Immature natural killer cell (primary cell): ENCODE measurements around the gene FBXO28. TPM values are rescaled to one million over a fixed set of nuclear protein-coding genes. Genes with fewer than 3 reads are reported as not detected.
"Not testable (repeated sequence)": the region's sequence is repeated elsewhere in the genome, so short reads cannot be mapped to it uniquely, and the experiment has no call there.

Experiments
- DNase-seq, 3 donors: peaks; one replicate each; pipeline ENCODE4 v3.0.0; 2022; ENCODE audit warnings: mixed read lengths in 1 of 3
- H3K27ac Mint-ChIP-seq, 6 donors: one replicate each; pipeline ENCODE4 v1.8.0; 2020; ENCODE audit warnings: mixed read lengths in 6 of 6, mild to moderate bottlenecking in 5 of 6, inconsistent platforms in 4 of 6, moderate library complexity in 3 of 6
- H3K27me3 Mint-ChIP-seq, 3 donors: one replicate each; pipeline ENCODE4 v1.8.0; 2020 to 2021; ENCODE audit warnings: low read depth in 3 of 3, mild to moderate bottlenecking in 3 of 3, mixed read lengths in 3 of 3, moderate library complexity in 3 of 3, inconsistent platforms in 1 of 3
- H3K36me3 Mint-ChIP-seq, 3 donors: one replicate each; pipeline ENCODE4 v1.8.0; 2020; ENCODE audit warnings: mixed read lengths in 3 of 3, inconsistent platforms in 2 of 3, mild to moderate bottlenecking in 2 of 3
- H3K4me1 Mint-ChIP-seq, 2 donors: one replicate each; pipeline ENCODE4 v1.8.0; 2020; ENCODE audit warnings: inconsistent platforms in 2 of 2, mild to moderate bottlenecking in 2 of 2, mixed read lengths in 2 of 2, moderate library complexity in 1 of 2
- H3K4me3 Mint-ChIP-seq, 5 donors: one replicate each; pipeline ENCODE4 v1.8.0; 2020; ENCODE audit warnings: mild to moderate bottlenecking in 5 of 5, mixed read lengths in 5 of 5, inconsistent platforms in 3 of 5, moderate library complexity in 3 of 5
- H3K9me3 Mint-ChIP-seq, 6 donors: one replicate each; pipeline ENCODE4 v1.8.0; 2020; ENCODE audit warnings: mild to moderate bottlenecking in 6 of 6, mixed read lengths in 6 of 6, inconsistent platforms in 4 of 6, moderate library complexity in 3 of 6
- polyA plus RNA-seq, 3 donors: library from polyadenylated mRNA; unstranded; fragments of 300-500 nt; fragmentation: Illumina TruSeq; gene quantifications; one replicate each; pipeline ENCODE4 v1.2.3, GENCODE V29; 2021

FBXO28 gene
- polyA plus RNA-seq, 3 donors from 2014 or later: 7.5 to 19.3 (median 8.9) TPM

DNA sequence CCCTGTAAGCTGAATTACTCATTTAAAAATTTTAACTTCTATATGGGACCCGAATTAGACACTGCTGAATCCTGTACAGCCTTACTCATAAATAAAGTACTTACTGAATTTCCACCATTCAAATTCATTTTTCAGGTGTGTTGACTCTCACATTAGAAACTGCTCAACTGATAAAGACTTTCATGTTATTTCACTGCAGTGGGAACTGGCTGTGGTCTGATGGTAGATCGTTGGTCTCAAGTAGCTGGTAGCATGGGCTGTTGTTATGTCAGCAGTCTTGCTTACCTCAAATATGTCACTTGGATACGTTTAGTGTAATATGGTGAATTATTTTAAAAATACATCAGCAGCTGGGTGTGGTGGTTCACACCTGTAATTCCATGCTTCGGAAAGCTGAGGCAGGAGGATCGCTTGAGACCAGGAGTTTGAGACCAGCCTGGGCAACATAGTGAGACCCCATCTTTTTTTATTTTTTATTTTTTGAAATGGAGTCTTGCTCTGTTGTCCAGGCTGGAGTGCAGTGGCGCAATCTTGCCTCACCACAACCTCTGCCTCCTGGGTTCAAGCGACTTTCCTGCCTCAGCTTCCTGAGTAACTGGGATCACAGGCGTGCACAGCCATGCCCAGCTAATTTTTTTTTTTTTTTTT is 79.5 kb downstream of the FBXO28 start:
- Mint-ChIP-seq H3K9me3 (no peaks in the 10 kb centered on the region), H3K4me3 (no peak overlapping the region), H3K27me3 (no peaks in the 10 kb centered on the region), H3K27ac (no peak overlapping the region), H3K36me3 (peaks cover 9 to 24% (median 11%) of the 10 kb centered on the region in 3 donors), H3K4me1 (peaks cover 8 to 13% of the 10 kb centered on the region in 2 donors)
- DNase-seq: no peak

DNA sequence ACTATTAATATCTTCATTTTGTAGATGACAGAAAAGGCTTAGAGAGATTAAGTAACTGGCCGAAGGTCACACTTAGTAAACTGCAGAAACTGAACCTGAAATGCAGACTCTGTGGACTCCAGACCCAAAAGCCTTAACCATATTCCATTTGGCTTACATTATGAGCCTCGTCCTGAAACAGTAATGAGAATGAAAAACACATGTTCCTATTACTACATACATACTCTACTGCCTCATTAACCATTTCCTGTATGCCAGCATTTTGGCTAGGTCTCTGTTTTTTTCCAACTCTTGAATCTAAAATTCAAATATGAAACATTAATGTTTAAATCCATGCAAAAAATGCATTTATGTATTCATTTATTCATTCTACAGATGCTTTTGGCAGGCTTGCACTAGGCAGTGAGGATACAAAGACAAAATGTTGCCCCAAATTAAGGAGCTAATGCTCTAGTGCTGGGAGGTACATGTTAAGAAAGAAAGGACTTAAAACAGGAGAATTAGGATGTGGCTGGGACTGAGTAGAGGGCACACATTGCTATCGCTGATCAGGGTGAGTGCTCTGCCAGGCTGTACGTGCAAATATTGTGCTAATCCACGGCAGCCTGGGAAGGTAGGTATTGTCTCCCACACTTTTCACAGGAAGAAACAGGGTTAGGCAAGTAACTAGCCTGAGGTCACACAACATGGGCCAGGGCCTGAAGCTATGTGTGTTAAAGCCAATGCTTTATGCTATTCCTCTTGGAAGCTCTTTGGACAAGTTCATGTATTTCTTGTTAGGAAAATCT is 83.1 kb downstream of the FBXO28 start:
- Mint-ChIP-seq H3K9me3 (no peaks in the 10 kb centered on the region), H3K36me3 (peaks cover 7 to 16% (median 9%) of the 10 kb centered on the region in 3 donors), H3K4me1 (peaks cover 0 to 5% of the 10 kb centered on the region in 2 donors), H3K27ac (no peak overlapping the region), H3K4me3 (no peak overlapping the region), H3K27me3 (no peaks in the 10 kb centered on the region)
- no peak for DNase-seq

DNA sequence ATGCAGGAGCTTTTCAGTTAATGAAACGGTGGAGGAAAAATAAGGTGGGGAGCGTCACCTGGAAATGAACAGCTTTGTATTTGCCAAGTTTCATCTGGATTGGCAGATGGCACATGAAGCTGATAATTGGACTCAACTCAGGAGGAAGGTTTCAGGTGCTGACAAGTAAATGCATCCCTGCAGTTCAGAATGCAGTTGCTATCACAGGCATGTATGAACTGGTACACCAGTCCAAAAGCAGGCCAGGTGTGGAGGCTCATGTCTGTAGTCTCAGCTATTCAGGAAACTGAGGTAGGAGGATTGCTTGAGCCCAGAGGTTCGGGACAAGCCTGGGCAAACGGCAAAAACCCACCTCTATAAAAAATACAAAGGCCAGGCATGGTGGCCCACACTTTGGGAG is 84.7 kb downstream of the FBXO28 start:
- DNase-seq: no peak
- Mint-ChIP-seq H3K4me3 (no peak overlapping the region), H3K9me3 (no peaks in the 10 kb centered on the region), H3K27ac (no peak overlapping the region), H3K36me3 (peaks cover 7 to 9% (median 9%) of the 10 kb centered on the region in 3 donors), H3K27me3 (no peaks in the 10 kb centered on the region), H3K4me1 (peaks cover 0 to 5% of the 10 kb centered on the region in 2 donors)

GRCh38 chr1:224199679-224200078 is 85.8 kb downstream of the FBXO28 start:
- H3K27me3 Mint-ChIP-seq: peaks cover 0 to 2% (median 0%) of the 10 kb centered on the region in 3 donors
- no peaks in the 10 kb centered on the region for H3K9me3 Mint-ChIP-seq
- peak overlapping the region in 1 of 6 donors; percentile 77 for H3K27ac Mint-ChIP-seq
- no peak for DNase-seq
- no peak overlapping the region for H3K4me3 Mint-ChIP-seq
- H3K4me1 Mint-ChIP-seq: peaks cover 5 to 6% of the 10 kb centered on the region in 2 donors
- peaks cover 3% of the 10 kb centered on the region in 3 donors for H3K36me3 Mint-ChIP-seq

DNA sequence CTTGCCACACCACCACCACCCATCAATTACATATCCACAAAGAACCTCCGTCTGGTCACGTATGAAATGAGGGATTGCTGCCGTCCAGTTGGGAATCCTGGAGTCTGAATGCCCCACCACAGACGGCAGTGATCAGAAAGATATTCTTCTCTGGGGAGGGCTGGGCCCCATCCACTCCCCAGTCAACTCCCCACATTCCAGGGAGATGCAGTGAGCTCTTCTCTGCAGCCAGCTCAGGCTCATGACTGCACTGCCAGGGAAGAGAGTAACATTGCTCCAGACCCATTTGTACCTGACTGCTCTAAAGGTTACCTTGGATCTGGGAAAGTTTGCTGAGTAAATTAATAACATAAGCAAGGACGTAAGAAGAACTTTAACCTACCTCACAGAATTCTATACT is 87.5 kb downstream of the FBXO28 start:
- Mint-ChIP-seq H3K9me3 (no peaks in the 10 kb centered on the region), H3K4me3 (no peak overlapping the region), H3K27ac (peak overlapping the region in 1 of 6 donors; percentile 29)

DNA sequence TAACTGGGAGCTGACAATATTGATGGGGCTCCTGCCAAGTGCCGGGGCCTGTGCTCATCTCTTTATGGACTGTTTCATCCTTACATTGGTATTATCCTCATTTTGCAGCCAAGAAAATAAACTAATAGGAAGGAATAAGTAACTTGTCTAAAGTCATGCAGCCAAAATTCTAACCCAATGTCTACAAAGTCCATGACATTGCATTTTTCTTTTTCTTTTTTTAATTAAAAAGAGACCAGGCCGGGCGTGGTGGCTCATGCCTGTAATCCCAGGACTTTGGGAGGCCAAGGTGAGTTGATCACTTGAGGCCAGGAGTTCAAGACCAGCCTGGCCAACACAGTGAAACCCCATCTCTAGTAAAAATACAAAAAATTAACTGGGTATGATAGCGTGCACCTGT is 87.9 kb downstream of the FBXO28 start:
- Mint-ChIP-seq H3K27ac (peak overlapping the region in 1 of 6 donors; percentile 29), H3K9me3 (no peaks in the 10 kb centered on the region), H3K4me3 (no peak overlapping the region), H3K4me1 (peaks cover 18 to 19% of the 10 kb centered on the region in 2 donors), H3K27me3 (peaks cover 0 to 2% (median 0%) of the 10 kb centered on the region in 3 donors), H3K36me3 (no peaks in the 10 kb centered on the region)
- no peak for DNase-seq

More for the DNA sequence above, 87.5 kb downstream of the FBXO28 start:
- no peak for DNase-seq
- H3K36me3 Mint-ChIP-seq: no peaks in the 10 kb centered on the region
- peaks cover 17 to 19% of the 10 kb centered on the region in 2 donors for H3K4me1 Mint-ChIP-seq
- peaks cover 0 to 2% (median 0%) of the 10 kb centered on the region in 3 donors for H3K27me3 Mint-ChIP-seq

GRCh38 chr1:224203243-224204016 is 89.5 kb downstream of the FBXO28 start:
- H3K4me3 Mint-ChIP-seq: peak overlapping the region in 1 of 5 donors; percentile 30
- peaks cover 0 to 2% (median 0%) of the 10 kb centered on the region in 3 donors for H3K27me3 Mint-ChIP-seq
- peak overlapping the region in 3 of 6 donors; percentile 57 to 85 (median 74) for H3K27ac Mint-ChIP-seq
- no peak for DNase-seq
- peaks cover 19 to 20% of the 10 kb centered on the region in 2 donors for H3K4me1 Mint-ChIP-seq
- no peaks in the 10 kb centered on the region for H3K9me3 Mint-ChIP-seq
- H3K36me3 Mint-ChIP-seq: no peaks in the 10 kb centered on the region

GRCh38 chr1:224205438-224205840 is 91.5 kb downstream of the FBXO28 start:
- H3K4me3 Mint-ChIP-seq: peak overlapping the region; percentile 56 to 88 (median 77)
- DNase-seq: peak; percentile 49 to 55 (median 53)
- no peaks in the 10 kb centered on the region for H3K9me3 Mint-ChIP-seq

DNA sequence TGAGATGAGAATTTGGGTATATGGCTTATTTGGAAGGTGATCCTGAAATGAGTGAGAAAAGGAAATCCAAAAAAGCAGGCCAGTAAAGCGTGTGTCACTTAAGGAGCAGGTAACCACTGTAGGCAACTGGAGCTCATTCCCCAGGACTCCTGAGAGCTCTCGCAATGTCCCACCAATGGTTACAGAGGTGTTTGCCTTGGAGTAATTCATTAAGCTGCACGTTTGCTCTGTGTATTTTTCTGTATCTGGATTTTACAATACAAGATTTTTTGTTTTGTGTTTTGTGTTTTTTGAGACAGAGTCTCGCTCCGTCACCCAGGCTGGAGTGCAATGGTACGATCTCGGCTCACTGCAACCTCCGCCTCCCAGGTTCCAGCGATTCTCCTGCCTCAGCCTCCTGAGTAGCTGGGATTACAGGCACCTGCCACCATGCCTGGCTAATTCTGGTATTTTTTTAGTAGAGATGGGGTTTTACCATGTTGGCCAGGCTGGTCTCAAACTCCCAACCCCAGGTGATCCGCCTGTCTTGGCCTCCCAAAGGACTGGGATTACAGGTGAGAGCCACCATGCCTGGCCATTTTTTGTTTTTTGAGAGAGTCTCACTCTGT is 92.1 kb downstream of the FBXO28 start:
- H3K4me1 Mint-ChIP-seq: peaks cover 19 to 20% of the 10 kb centered on the region in 2 donors
- DNase-seq, H3K27me3 Mint-ChIP-seq, H3K36me3 Mint-ChIP-seq, H3K9me3 Mint-ChIP-seq: not testable (repeated sequence)
- peak overlapping the region; percentile 56 to 88 (median 77) for H3K4me3 Mint-ChIP-seq
- H3K27ac Mint-ChIP-seq: peak overlapping the region; percentile 50 to 94 (median 92)

More at GRCh38 chr1:224205438-224205840, 91.5 kb downstream of the FBXO28 start:
- H3K27ac Mint-ChIP-seq: peak overlapping the region; percentile 65 to 94 (median 92)
- H3K36me3 Mint-ChIP-seq: no peaks in the 10 kb centered on the region
- H3K27me3 Mint-ChIP-seq: peaks cover 0 to 2% (median 0%) of the 10 kb centered on the region in 3 donors
- peaks cover 19 to 20% of the 10 kb centered on the region in 2 donors for H3K4me1 Mint-ChIP-seq

DNA sequence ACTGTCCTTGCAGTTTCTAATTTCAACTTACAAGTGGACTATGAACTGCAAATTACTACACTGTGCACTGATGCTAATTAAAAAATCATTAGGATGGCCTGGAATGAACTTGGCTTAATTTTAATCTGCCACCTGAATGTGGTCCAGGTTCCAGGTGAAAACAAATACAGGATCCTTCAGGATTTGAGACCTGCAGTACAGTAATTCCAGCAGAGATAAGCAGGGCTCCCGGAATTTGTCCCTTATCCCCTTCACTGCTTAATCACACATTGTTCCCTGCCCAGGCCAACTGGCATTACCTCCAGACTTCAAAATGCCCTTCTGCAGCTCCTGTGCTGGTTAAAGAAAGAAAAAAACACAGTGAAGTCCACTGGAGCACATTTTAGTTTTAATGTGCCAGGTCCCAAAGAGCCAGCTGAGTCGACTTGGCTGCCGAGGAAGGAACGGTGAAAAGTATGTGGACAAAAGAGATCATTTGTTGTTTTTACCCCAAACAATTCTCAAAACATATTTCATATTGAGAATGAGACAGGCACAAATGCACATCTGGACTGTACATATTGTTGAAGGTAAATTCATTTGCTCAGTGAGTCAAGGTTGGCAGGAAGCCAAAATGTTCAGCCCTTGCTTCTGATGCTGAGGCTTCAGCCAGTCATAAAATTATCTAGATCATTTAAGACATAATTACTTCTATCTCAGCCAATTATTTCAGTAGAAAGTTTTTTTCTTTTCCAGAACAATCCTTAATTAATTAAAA is 97.5 kb downstream of the FBXO28 start:
- DNase-seq: no peak
- Mint-ChIP-seq H3K4me3 (no peak overlapping the region), H3K9me3 (no peaks in the 10 kb centered on the region), H3K36me3 (no peaks in the 10 kb centered on the region), H3K27ac (no peak overlapping the region), H3K27me3 (no peaks in the 10 kb centered on the region), H3K4me1 (peaks cover 0 to 3% of the 10 kb centered on the region in 2 donors)
